NB4 (cell line): Measurements from ENCODE around the gene ARHGEF10L.

Source experiments
- DNase-seq: peaks from one replicate; pipeline ENCODE4 v3.0.0; 2010; ENCODE audit warnings: low read depth
- H3K4me3 ChIP-seq: one replicate; pipeline ENCODE4 v1.5.1; 2011; ENCODE audit warnings: mild to moderate bottlenecking, low read depth, low read length, moderate library complexity
- CTCF ChIP-seq: IDR thresholded peaks from one replicate; pipeline ENCODE4 v1.5.1; 2012; ENCODE audit warnings: low read depth, low read length
- MAX ChIP-seq: IDR thresholded peaks from 2 replicates; pipeline ENCODE4 v1.6.1; 2011; ENCODE audit warnings: low read depth, low read length
- MYC ChIP-seq: IDR thresholded peaks from 2 replicates; pipeline ENCODE4 v1.6.1; 2011; ENCODE audit warnings: low read depth, low read length
- POLR2A ChIP-seq: IDR thresholded peaks from 2 replicates; pipeline ENCODE4 v1.6.1; 2011; ENCODE audit warnings: mild to moderate bottlenecking; ENCODE audit not compliant: insufficient read length; ENCODE audit errors: extremely low read depth

The ARHGEF10L gene

DNA sequence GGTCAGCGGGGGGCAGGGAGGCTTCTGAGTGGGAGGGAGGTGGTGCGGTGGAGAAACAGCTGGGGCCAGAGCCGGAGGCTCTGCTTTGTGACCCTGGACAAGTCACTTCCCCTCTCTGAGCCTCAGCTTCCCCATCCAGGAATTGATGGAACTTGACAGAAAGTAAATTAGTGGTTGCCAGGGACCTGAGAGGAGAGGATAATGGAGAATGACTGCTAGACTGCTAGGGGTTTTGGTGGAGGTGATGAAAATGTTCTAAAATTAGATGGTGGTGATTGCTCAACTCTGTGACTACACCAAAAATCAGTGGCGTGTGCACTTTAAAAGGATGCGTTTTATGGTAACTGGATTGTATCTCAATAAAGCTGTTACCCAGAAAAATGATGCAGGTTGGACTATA lies 100.9 kb downstream of the ARHGEF10L start:
- no peak for TF ChIP-seq CTCF
- TF ChIP-seq MYC: no peak
- no peak for TF ChIP-seq POLR2A
- TF ChIP-seq MAX: no peak
- no peak overlapping the region for H3K4me3 ChIP-seq
- peak; percentile 18 for DNase-seq

GRCh38 chr1:17640975-17641374 lies 101.5 kb downstream of the ARHGEF10L start:
- no peak for TF ChIP-seq MYC
- TF ChIP-seq MAX: no peak
- no peak for TF ChIP-seq POLR2A
- no peak overlapping the region for H3K4me3 ChIP-seq
- no peak for DNase-seq

DNA sequence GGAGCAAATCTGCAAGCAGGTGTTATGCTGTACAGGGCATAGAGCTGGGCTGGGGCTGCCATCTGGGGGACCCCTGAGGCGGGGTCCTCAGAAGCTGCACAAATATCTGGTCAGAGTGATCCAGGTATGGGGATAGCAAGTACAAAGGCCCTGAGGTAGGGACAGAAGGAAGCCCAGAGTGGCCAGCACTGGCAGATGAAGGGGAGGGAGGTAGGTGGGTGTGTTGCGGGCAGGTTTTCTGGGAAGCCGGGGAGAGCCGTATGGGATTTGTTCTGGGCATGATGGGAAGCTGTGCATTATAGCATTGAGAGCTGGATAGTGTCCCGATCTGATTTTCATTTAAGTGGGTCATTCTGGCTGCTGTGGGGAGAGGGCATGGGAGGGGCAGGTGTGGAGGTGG lies 102.7 kb downstream of the ARHGEF10L start:
- no peak for DNase-seq
- TF ChIP-seq POLR2A (no peak), CTCF (no peak), MYC (no peak), MAX (no peak)
- no peak overlapping the region for H3K4me3 ChIP-seq

GRCh38 chr1:17642943-17643342 lies 103.4 kb downstream of the ARHGEF10L start:
- H3K4me3 ChIP-seq: no peak overlapping the region
- TF ChIP-seq CTCF (no peak), POLR2A (no peak)
- no peak for DNase-seq

DNA sequence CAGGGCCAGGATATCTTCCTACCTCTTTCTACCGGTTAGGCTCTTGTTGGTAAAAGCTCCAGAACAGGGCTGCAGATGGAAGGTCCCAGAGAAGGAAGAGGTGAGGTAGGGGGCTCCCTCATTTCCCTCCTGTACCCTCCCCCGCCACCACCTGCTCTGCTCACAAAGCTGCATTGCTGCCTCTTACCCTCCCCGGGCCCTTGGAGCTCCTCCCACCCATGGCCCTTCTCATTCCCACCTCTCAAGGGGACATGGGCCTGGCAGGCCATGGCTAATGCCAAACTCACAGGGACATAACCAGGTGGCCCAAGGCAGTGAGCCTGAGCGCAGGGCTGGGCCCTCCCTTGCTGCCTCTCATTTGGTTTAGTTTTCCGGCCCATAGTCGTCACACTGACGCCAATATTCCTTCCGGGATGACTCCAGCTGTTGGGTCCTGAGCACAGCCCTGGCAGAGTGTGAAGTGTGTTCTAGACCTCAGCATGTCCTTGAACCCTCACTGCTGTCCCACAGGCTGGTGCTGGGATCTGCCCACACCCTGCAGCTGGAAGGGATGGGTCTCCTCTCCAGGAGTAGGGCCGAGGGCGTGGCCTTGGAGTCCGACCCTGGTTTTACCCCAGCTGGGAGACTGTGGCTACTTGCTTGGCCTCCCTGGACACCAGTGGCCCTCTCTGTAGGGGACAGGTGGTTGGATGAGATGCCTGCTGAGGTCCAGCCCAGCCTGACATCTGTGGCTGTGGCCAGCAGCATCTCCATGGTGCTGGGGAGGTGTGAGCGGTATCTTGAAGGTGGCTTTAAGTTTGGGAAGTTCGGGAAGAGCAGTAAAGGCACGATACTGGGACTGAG lies 104.6 kb downstream of the ARHGEF10L start:
- no peak for DNase-seq
- no peak for TF ChIP-seq POLR2A
- no peak for TF ChIP-seq MYC
- no peak for TF ChIP-seq CTCF
- no peak for TF ChIP-seq MAX
- no peak overlapping the region for H3K4me3 ChIP-seq

DNA sequence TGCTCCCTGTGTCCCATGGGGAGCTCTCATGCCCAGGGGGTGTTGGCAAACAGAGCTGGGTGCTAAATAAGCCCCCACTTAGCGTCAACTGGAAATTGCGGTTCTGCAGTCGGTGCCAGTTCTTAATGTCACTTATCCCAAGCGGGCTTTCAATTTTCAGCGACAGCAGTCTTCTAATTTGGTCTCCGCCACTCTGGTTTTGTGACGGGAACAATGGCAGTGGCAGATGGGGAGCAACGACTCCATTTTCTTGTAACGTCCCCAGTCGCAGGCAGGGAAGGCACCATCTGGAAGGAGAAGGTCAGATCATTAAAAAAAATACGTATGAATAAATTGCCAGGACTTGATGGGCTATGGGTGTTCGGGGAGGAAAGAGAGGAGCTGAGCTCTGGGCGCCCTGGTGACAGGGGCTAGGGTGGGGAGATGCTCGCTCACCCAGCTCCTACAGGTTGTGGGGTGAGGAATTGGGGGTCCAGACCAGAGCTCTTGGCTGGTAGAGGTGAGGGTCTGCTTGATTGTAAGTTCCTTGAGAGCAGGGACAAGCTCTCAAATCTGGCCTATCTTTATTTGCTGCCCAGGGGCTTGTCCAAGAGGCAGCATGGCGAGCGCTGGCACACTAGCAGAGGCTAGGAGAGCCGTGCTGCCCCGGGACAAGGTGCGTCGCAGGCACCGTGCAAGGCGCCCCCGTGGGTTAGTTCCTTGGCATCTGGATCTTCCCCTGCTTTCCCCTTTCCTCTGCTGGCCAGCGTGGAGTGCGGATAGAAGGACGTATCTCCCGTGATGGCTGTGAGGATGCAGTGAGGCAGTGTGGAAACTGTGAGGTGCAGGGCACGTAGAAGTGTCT lies 105.8 kb downstream of the ARHGEF10L start:
- DNase-seq: no peak
- H3K4me3 ChIP-seq: no peak overlapping the region
- no peak for TF ChIP-seq MAX
- TF ChIP-seq MYC: no peak
